Ishikawa (cell line): Measurements from ENCODE around the gene TMEM183A.

Source experiments
- YY1 ChIP-seq: IDR thresholded peaks from 2 replicates; pipeline ENCODE4 v1.6.1; 2012; ENCODE audit warnings: low read depth
- TF ChIP-seq, protein P1 (sequence below): IDR thresholded peaks from 2 replicates; pipeline ENCODE4 v1.6.1; 2012
- TF ChIP-seq, protein P2 (sequence below): IDR thresholded peaks from 2 replicates; pipeline ENCODE4 v1.6.1; 2012; ENCODE audit warnings: low read depth, mild to moderate bottlenecking

DNA sequence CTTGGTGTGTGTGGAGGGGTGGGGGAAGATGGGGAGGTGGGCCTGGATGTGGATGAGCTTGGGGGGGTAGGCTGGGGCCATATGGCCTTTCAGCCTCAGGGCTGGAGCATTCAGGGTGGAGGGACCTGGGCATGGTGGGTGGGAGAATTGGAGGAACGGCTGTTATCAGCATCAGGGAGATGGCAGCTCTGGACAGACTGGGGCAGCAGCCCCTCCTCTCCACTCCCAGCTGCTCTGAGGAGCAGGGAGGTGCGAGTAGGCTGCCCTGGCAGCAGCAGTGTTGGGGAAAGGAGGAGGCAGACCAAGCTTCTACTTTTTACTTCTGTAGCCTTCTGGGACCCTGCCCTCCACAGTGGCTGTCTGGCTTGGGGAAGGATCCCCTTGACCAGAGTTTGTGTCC is 29.4 kb downstream of the TMEM183A start:
- TF ChIP-seq, protein P1, sequence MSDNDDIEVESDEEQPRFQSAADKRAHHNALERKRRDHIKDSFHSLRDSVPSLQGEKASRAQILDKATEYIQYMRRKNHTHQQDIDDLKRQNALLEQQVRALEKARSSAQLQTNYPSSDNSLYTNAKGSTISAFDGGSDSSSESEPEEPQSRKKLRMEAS = no peak
- no peak for TF ChIP-seq YY1
- TF ChIP-seq, protein P2, sequence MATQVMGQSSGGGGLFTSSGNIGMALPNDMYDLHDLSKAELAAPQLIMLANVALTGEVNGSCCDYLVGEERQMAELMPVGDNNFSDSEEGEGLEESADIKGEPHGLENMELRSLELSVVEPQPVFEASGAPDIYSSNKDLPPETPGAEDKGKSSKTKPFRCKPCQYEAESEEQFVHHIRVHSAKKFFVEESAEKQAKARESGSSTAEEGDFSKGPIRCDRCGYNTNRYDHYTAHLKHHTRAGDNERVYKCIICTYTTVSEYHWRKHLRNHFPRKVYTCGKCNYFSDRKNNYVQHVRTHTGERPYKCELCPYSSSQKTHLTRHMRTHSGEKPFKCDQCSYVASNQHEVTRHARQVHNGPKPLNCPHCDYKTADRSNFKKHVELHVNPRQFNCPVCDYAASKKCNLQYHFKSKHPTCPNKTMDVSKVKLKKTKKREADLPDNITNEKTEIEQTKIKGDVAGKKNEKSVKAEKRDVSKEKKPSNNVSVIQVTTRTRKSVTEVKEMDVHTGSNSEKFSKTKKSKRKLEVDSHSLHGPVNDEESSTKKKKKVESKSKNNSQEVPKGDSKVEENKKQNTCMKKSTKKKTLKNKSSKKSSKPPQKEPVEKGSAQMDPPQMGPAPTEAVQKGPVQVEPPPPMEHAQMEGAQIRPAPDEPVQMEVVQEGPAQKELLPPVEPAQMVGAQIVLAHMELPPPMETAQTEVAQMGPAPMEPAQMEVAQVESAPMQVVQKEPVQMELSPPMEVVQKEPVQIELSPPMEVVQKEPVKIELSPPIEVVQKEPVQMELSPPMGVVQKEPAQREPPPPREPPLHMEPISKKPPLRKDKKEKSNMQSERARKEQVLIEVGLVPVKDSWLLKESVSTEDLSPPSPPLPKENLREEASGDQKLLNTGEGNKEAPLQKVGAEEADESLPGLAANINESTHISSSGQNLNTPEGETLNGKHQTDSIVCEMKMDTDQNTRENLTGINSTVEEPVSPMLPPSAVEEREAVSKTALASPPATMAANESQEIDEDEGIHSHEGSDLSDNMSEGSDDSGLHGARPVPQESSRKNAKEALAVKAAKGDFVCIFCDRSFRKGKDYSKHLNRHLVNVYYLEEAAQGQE = no peak
